ENCODE measurements around the gene MZF1.

MZF1 gene

DNA sequence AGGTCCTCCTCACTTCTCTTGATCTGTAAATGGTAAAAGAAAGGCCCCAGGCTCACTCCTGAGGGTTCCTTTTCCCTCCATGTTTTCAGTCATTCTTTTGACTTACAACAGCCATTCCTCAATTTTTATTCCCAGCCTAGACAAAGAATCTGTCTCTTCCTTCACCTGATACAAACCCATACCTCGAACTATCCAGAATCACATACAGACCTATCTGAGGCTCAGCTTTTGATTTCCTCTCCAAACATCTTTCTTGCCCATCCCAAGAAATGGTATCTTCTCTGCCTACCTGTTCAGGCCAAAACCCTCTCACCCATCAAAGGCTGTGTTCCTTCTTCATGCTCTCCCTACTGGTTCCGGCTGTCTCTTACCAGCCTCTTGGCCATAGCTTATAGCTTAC lies 20.5 kb downstream of the MZF1 start:
- Histone ChIP-seq H3K36me3 (ENCODE audit: low read length) (peaks cover 4% of the 10 kb centered on the region), H3K27me3 (ENCODE audit: low read length) (no peaks in the 10 kb centered on the region), H2AFZ (ENCODE audit: low read depth, low read length, severe bottlenecking) (no peak overlapping the region), H3K9me3 (ENCODE audit: insufficient read depth, low read length) (no peaks in the 10 kb centered on the region), H4K20me1 (ENCODE audit: low read depth, low read length) (no peaks in the 10 kb centered on the region; the same call in 1 of the 2 replicates), H3K79me2 (ENCODE audit: insufficient read depth, low read length) (peaks cover 34% of the 10 kb centered on the region), H3F3A (ENCODE audit: insufficient read depth) (peaks cover 50% of the 10 kb centered on the region), H3K9me2 (replicated peaks; ENCODE audit: insufficient read depth, low read length) (no peaks in the 10 kb centered on the region), H3K4me3 (ENCODE audit: insufficient read depth, low read length, poor library complexity, severe bottlenecking) (no peak overlapping the region), H3K9ac (ENCODE audit: low read length) (no peak overlapping the region), H3K4me2 (ENCODE audit: low read depth, low read length, poor library complexity, severe bottlenecking) (no peak overlapping the region), H3K27ac (ENCODE audit: low read depth, low read length) (0 out of 2 replicates have a peak overlapping the region, but pooled peaks have one; percentile 22)
- TF ChIP-seq EZH2phosphoT487 (conservative IDR thresholded peaks at IDR 0.05; ENCODE audit: low read length): no peak
- TF ChIP-seq, protein P1, sequence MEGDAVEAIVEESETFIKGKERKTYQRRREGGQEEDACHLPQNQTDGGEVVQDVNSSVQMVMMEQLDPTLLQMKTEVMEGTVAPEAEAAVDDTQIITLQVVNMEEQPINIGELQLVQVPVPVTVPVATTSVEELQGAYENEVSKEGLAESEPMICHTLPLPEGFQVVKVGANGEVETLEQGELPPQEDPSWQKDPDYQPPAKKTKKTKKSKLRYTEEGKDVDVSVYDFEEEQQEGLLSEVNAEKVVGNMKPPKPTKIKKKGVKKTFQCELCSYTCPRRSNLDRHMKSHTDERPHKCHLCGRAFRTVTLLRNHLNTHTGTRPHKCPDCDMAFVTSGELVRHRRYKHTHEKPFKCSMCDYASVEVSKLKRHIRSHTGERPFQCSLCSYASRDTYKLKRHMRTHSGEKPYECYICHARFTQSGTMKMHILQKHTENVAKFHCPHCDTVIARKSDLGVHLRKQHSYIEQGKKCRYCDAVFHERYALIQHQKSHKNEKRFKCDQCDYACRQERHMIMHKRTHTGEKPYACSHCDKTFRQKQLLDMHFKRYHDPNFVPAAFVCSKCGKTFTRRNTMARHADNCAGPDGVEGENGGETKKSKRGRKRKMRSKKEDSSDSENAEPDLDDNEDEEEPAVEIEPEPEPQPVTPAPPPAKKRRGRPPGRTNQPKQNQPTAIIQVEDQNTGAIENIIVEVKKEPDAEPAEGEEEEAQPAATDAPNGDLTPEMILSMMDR (IDR thresholded peaks at IDR 0.05; ENCODE audit: insufficient read depth, low read length, poor library complexity, severe bottlenecking): no peak

DNA sequence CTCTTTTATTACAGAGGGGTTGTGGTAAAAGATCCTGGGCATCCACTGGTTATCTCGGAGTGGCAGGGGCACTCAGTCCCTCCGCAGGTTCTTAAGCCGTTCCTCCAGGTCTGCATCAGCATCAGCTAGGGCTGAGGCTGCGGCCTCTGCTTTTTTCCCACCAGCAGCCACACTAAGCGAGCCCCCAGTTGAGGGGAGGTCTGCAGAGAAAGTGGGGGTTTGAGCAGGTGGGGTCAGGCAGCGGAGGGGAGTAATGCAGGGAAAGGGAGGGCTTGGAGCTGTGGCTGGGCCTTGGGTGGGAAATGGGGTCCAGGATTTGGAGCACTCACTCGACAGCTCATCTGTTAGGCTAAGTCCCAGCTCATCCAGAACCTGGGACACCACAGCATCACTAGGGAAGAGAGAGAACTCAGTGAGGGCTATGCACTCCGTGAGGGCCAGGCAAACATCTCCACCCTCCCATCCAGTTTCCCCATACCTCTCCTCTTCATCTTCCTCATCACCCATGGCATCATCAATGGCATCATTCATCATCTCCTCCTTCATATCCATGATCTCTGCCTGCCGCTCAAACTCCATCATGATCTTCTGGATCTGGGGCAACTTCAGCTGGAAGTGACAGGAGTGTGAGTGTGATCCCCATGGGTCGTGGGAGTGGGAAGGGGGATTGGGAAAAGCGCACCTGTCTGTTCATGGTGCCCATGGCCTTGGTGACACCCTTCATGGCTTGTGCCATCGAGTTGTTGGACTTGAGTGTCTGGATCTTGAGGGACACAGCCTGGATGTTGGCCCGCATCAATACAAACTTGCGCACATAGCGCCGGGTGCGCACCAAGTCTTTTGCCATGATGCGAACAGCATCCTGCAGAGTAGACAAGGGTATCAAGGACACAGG lies 21.3 kb downstream of the MZF1 start:
- no peaks in the 10 kb centered on the region for H3K9me3 ChIP-seq (ENCODE audit: insufficient read depth, low read length)
- H3K4me3 ChIP-seq (ENCODE audit: insufficient read depth, low read length, poor library complexity, severe bottlenecking): no peak overlapping the region
- H3K27me3 ChIP-seq (ENCODE audit: low read length): no peaks in the 10 kb centered on the region
- H3K27ac ChIP-seq (ENCODE audit: low read depth, low read length): no peak overlapping the region
- no peak overlapping the region for H2AFZ ChIP-seq (ENCODE audit: low read depth, low read length, severe bottlenecking)
- peaks cover 3% of the 10 kb centered on the region; the same call in 1 of the 2 replicates for H4K20me1 ChIP-seq (ENCODE audit: low read depth, low read length)
- peaks cover 9% of the 10 kb centered on the region for H3K36me3 ChIP-seq (ENCODE audit: low read length)
- TF ChIP-seq, protein P1 (IDR thresholded peaks at IDR 0.05; ENCODE audit: insufficient read depth, low read length, poor library complexity, severe bottlenecking): no peak
- TF ChIP-seq EZH2phosphoT487 (conservative IDR thresholded peaks at IDR 0.05; ENCODE audit: low read length): no peak
- H3K9ac ChIP-seq (ENCODE audit: low read length): no peak overlapping the region
- H3K4me2 ChIP-seq (ENCODE audit: low read depth, low read length, poor library complexity, severe bottlenecking): no peak overlapping the region
- H3F3A ChIP-seq (ENCODE audit: insufficient read depth): peaks cover 50% of the 10 kb centered on the region
- no peaks in the 10 kb centered on the region for H3K9me2 ChIP-seq (replicated peaks; ENCODE audit: insufficient read depth, low read length)
- peaks cover 33% of the 10 kb centered on the region for H3K79me2 ChIP-seq (ENCODE audit: insufficient read depth, low read length)

DNA sequence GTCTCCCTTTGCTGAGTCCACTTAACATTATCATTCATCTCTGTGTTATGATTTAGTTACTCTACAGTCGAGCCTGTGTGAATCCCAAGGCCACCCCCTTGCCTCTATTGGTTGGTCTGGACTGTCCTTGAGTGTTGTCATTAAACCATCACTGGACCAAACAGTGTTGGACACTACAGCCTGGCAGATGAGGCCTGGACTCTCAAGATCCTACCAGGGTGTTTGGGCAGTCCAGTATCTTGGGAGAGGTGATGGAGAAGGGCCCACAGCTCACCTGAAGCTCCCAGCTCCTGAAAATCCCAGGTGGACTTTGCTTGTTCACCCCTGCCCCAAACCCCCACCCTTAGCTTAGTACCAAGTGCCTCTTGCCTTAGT lies 22.0 kb downstream of the MZF1 start:
- Histone ChIP-seq H3K4me2 (ENCODE audit: low read depth, low read length, poor library complexity, severe bottlenecking) (no peak overlapping the region), H3K9ac (ENCODE audit: low read length) (no peak overlapping the region), H3K27me3 (ENCODE audit: low read length) (no peaks in the 10 kb centered on the region), H3K4me3 (ENCODE audit: insufficient read depth, low read length, poor library complexity, severe bottlenecking) (no peak overlapping the region), H3K79me2 (ENCODE audit: insufficient read depth, low read length) (peaks cover 33% of the 10 kb centered on the region), H3K9me3 (ENCODE audit: insufficient read depth, low read length) (no peaks in the 10 kb centered on the region), H4K20me1 (ENCODE audit: low read depth, low read length) (peaks cover 10% of the 10 kb centered on the region), H3F3A (ENCODE audit: insufficient read depth) (peaks cover 48% of the 10 kb centered on the region), H2AFZ (ENCODE audit: low read depth, low read length, severe bottlenecking) (no peak overlapping the region), H3K9me2 (replicated peaks; ENCODE audit: insufficient read depth, low read length) (no peaks in the 10 kb centered on the region), H3K27ac (ENCODE audit: low read depth, low read length) (no peak overlapping the region), H3K36me3 (ENCODE audit: low read length) (peaks cover 9% of the 10 kb centered on the region)
- no peak for TF ChIP-seq EZH2phosphoT487 (conservative IDR thresholded peaks at IDR 0.05; ENCODE audit: low read length)
- TF ChIP-seq, protein P1 (IDR thresholded peaks at IDR 0.05; ENCODE audit: insufficient read depth, low read length, poor library complexity, severe bottlenecking): no peak
